Activated CD4-positive, alpha-beta memory T cell treated with anti-CD3 and anti-CD28 coated beads, Interleukin-2, amount 10 ng/mL, durations not matched to agents 7 days and 5 days (primary cell): ENCODE measurements around the gene TIMP2. TPM values are rescaled to one million over a fixed set of nuclear protein-coding genes. Genes with fewer than 3 reads are reported as not detected.
A peak's percentile ranks its signal among the peaks of the same experiment; 100 is the strongest.
"Not testable (repeated sequence)": the region's sequence is repeated elsewhere in the genome, so short reads cannot be mapped to it uniquely, and the experiment has no call there.

Source experiments
- CTCF ChIA-PET: fragments of 350-600 bp; sonication (Branson Sonifier 250); formaldehyde crosslinking; loops from one replicate; lab custom pipeline; 2021; ENCODE audit warnings: antibody characterized with exemption, inconsistent platforms; lab: Charles Lee
- POLR2A ChIA-PET: fragments of 350-600 bp; sonication (Branson Sonifier 250); formaldehyde crosslinking; loops from one replicate; lab custom pipeline; 2021; ENCODE audit warnings: antibody characterized with exemption; lab: Charles Lee
- DNase-seq: peaks from one replicate; pipeline ENCODE4 v3.0.0-alpha.2; 2020
- H3K27ac Mint-ChIP-seq: one replicate; pipeline ENCODE4 v1.8.0; 2021; ENCODE audit warnings: mild to moderate bottlenecking, mixed read lengths
- H3K27me3 Mint-ChIP-seq: one replicate; pipeline ENCODE4 v1.8.0; 2021; ENCODE audit warnings: mixed read lengths
- H3K36me3 Mint-ChIP-seq: one replicate; pipeline ENCODE4 v1.8.0; 2021; ENCODE audit warnings: low read depth, mixed read lengths
- H3K4me1 Mint-ChIP-seq: one replicate; pipeline ENCODE4 v1.8.0; 2021; ENCODE audit warnings: mixed read lengths
- H3K4me3 Mint-ChIP-seq: one replicate; pipeline ENCODE4 v1.8.0; 2021; ENCODE audit warnings: mild to moderate bottlenecking, mixed read lengths
- H3K9me3 Mint-ChIP-seq: one replicate; pipeline ENCODE4 v1.8.0; 2021; ENCODE audit warnings: mixed read lengths
- total RNA-seq, 2 experiments: library from RNA; stranded (reverse); gene quantifications; one replicate each; pipeline ENCODE4 v1.2.3, GENCODE V29; 2021

The TIMP2 gene
- total RNA-seq, 2 experiments from 2014 or later, result 3.3 TPM

GRCh38 chr17:78896091-78896833 lies 28.9 kb downstream of the TIMP2 start:
- Mint-ChIP-seq H3K9me3 (no peaks in the 10 kb centered on the region), H3K27ac (no peak overlapping the region), H3K27me3 (peaks cover 2% of the 10 kb centered on the region), H3K36me3 (no peaks in the 10 kb centered on the region), H3K4me1 (peaks cover 8% of the 10 kb centered on the region), H3K4me3 (no peak overlapping the region)
- DNase-seq, result no peak
- ChIA-PET CTCF (no interaction called here), POLR2A (no interaction called here)

GRCh38 chr17:78895322-78895721 lies 29.9 kb downstream of the TIMP2 start:
- POLR2A ChIA-PET, result no interaction called here
- H3K4me3 Mint-ChIP-seq, result no peak overlapping the region
- H3K27ac Mint-ChIP-seq, result no peak overlapping the region
- peaks cover 18% of the 10 kb centered on the region for H3K4me1 Mint-ChIP-seq
- no peaks in the 10 kb centered on the region for H3K27me3 Mint-ChIP-seq
- no peak for DNase-seq
- no peaks in the 10 kb centered on the region for H3K9me3 Mint-ChIP-seq
- CTCF ChIA-PET, result no interaction called here
- no peaks in the 10 kb centered on the region for H3K36me3 Mint-ChIP-seq

GRCh38 chr17:78893684-78894083 lies 31.5 kb downstream of the TIMP2 start:
- Mint-ChIP-seq H3K4me1 (peaks cover 33% of the 10 kb centered on the region), H3K4me3 (no peak overlapping the region), H3K36me3 (no peaks in the 10 kb centered on the region), H3K27ac (no peak overlapping the region), H3K27me3 (peaks cover 3% of the 10 kb centered on the region), H3K9me3 (no peaks in the 10 kb centered on the region)
- POLR2A ChIA-PET, result no interaction called here
- CTCF ChIA-PET, result no interaction called here
- no peak for DNase-seq

DNA sequence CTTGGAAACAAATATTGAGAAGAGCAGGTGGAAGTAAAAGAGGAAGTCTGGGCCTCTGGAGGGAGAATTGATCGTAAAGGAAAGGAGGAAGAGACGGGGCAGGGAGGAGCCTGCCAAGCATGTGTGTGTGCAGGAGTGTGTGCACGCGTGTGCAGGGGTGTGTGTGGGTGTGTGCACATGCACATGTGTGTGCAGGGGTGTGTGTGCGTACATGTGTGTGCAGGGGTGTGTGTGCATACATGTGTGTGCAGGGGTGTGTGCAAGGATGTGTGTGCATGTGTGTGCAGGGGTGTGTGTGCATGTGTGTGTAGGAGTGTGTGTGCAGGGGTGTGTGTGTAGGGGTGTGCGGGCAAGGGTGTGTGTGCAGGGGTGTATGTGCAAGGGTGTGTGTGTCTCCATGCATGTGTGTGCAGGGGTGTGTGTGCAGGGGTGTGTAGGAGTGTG lies 32.2 kb downstream of the TIMP2 start:
- H3K27me3 Mint-ChIP-seq, result peaks cover 5% of the 10 kb centered on the region
- DNase-seq, result no peak
- no peak overlapping the region for H3K27ac Mint-ChIP-seq
- peaks cover 35% of the 10 kb centered on the region for H3K4me1 Mint-ChIP-seq
- ChIA-PET POLR2A (no interaction called here), CTCF (no interaction called here)
- H3K9me3 Mint-ChIP-seq, result no peaks in the 10 kb centered on the region
- H3K36me3 Mint-ChIP-seq, result no peaks in the 10 kb centered on the region
- H3K4me3 Mint-ChIP-seq, result no peak overlapping the region

DNA sequence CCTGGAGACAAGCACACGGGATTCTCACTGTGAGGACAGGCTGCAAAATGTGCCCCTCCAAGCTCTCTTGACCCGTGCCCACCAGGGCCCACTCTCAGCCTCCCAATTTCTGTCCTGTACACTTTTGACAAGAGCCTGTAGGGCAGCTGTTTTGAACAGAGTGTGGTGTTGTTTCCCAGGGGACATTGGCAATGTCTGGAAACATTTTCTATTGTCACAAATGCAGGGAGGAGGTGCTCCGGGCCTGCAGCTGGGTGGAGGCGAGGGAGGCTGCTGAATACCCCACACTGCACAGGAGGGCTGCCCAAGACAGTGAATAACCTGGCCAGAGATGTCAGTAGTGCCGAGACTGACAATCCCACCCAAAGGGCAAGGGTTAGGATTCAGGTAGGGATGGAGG lies 32.7 kb downstream of the TIMP2 start:
- peaks cover 8% of the 10 kb centered on the region for H3K27me3 Mint-ChIP-seq
- H3K9me3 Mint-ChIP-seq, result no peaks in the 10 kb centered on the region
- no peak for DNase-seq
- no peak overlapping the region for H3K4me3 Mint-ChIP-seq
- ChIA-PET POLR2A (no interaction called here), CTCF (no interaction called here)
- peaks cover 38% of the 10 kb centered on the region for H3K4me1 Mint-ChIP-seq
- H3K27ac Mint-ChIP-seq, result no peak overlapping the region
- no peaks in the 10 kb centered on the region for H3K36me3 Mint-ChIP-seq

DNA sequence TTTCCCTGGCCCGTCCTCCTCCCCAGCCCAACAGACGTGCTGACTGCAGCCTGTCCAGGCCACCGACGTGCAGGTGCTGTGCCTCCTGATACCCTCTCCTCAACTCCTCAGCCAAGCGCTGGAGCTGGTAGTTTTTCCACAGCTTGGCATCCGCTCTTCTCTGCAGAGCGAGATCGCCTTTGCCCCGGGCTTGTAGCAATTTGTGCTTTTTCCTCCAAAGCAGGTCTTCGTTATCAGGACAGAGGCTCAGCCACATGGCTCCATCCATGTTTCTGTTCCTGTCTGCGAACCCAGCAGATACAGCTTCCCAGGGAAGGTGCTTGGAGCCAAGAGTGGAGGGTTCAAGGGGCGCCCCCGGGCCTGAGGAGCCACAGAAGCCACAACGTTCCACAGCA lies 33.1 kb downstream of the TIMP2 start:
- DNase-seq, result no peak
- Mint-ChIP-seq H3K4me3 (no peak overlapping the region), H3K4me1 (peaks cover 38% of the 10 kb centered on the region), H3K36me3 (no peaks in the 10 kb centered on the region), H3K9me3 (no peaks in the 10 kb centered on the region), H3K27me3 (peaks cover 8% of the 10 kb centered on the region), H3K27ac (no peak overlapping the region)
- ChIA-PET POLR2A (no interaction called here), CTCF (no interaction called here)

- ChIA-PET POLR2A (interaction anchor here (1.1 kb wide), 1 partner anchor 32 kb away, joined by 3 read pairs; no protein-coding TSS in a partner anchor), CTCF (interaction anchor here (1.5 kb wide), 1 partner anchor 26 kb away, joined by 5 read pairs; no protein-coding TSS in a partner anchor)
- Mint-ChIP-seq H3K4me3 (no peak overlapping the region), H3K9me3 (no peaks in the 10 kb centered on the region), H3K27ac (peak overlapping the region; percentile 78), H3K4me1 (peaks cover 40% of the 10 kb centered on the region), H3K36me3 (no peaks in the 10 kb centered on the region), H3K27me3 (peaks cover 8% of the 10 kb centered on the region)
- DNase-seq, result no peak
Observed at GRCh38 chr17:78891406-78892061, 33.7 kb downstream of the TIMP2 start.

- POLR2A ChIA-PET, result interaction anchor here (0.9 to 1.1 kb wide), 2 partner anchors 31 to 33 kb away, joined by 3 read pairs; no protein-coding TSS in a partner anchor
- peaks cover 43% of the 10 kb centered on the region for H3K4me1 Mint-ChIP-seq
- peaks cover 8% of the 10 kb centered on the region for H3K27me3 Mint-ChIP-seq
- CTCF ChIA-PET, result interaction anchor here (1.1 to 1.5 kb wide), 2 partner anchors 25 to 81 kb away, joined by 5 read pairs; no protein-coding TSS in a partner anchor
- H3K9me3 Mint-ChIP-seq, result no peaks in the 10 kb centered on the region
- peak overlapping the region; percentile 34 for H3K4me3 Mint-ChIP-seq
- H3K27ac Mint-ChIP-seq, result peak overlapping the region; percentile 78
- H3K36me3 Mint-ChIP-seq, result no peaks in the 10 kb centered on the region
- peak; percentile 75 for DNase-seq
Observed at GRCh38 chr17:78890498-78890897, 34.7 kb downstream of the TIMP2 start.

- DNase-seq, H3K9me3 Mint-ChIP-seq, H3K27me3 Mint-ChIP-seq, H3K36me3 Mint-ChIP-seq, H3K4me3 Mint-ChIP-seq: not testable (repeated sequence)
- H3K4me1 Mint-ChIP-seq, result peaks cover 43% of the 10 kb centered on the region
- ChIA-PET POLR2A (interaction anchor here (0.9 to 1.1 kb wide), 2 partner anchors 31 to 33 kb away, joined by 3 read pairs; no protein-coding TSS in a partner anchor), CTCF (interaction anchor here (1.1 to 1.5 kb wide), 2 partner anchors 24 to 81 kb away, joined by 5 read pairs; no protein-coding TSS in a partner anchor)
- H3K27ac Mint-ChIP-seq, result peak overlapping the region; percentile 78
Observed at GRCh38 chr17:78890096-78890495, 35.1 kb downstream of the TIMP2 start.

GRCh38 chr17:78889531-78889930 lies 35.7 kb downstream of the TIMP2 start:
- ChIA-PET POLR2A (interaction anchor here (0.7 kb wide), 1 partner anchor 23 kb away, joined by 3 read pairs; no protein-coding TSS in a partner anchor), CTCF (no interaction called here)
- H3K4me1 Mint-ChIP-seq, result peaks cover 43% of the 10 kb centered on the region
- no peaks in the 10 kb centered on the region for H3K36me3 Mint-ChIP-seq
- H3K27me3 Mint-ChIP-seq, result peaks cover 8% of the 10 kb centered on the region
- H3K27ac Mint-ChIP-seq, result peak overlapping the region; percentile 78
- H3K9me3 Mint-ChIP-seq, result no peaks in the 10 kb centered on the region
- peak; percentile 22 for DNase-seq
- no peak overlapping the region for H3K4me3 Mint-ChIP-seq

DNA sequence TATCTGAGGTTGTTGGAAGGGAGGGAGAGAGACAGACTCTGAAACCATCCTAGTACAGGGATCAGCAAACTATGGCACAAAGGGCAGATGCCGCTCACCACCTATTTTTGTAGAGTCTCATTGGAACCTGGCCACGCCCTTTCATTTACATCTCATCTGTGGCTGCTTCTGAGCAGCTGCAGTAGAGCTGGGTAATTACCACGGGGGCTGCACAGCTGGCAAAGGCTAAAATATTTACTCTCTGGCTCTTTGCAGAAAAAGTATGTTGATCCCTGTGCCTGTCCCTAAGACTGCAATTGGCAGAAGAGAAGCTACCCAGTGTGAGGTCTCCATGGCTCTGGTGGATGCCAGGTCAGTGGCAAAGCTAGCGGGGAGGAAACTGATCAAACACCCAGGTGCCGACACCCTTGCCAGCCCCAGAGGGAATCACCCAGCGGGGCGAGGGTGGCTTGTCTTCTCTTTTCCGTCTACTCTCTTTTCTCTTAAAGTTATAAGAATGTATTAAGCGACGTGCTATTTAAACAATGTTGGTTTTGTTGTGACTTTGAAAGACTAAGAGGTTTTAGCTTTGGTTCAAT lies 36.2 kb downstream of the TIMP2 start:
- DNase-seq, result no peak
- no peak overlapping the region for H3K4me3 Mint-ChIP-seq
- H3K36me3 Mint-ChIP-seq, result no peaks in the 10 kb centered on the region
- peaks cover 8% of the 10 kb centered on the region for H3K27me3 Mint-ChIP-seq
- ChIA-PET CTCF (no interaction called here), POLR2A (interaction anchor here (0.7 kb wide), 1 partner anchor 23 kb away, joined by 3 read pairs; no protein-coding TSS in a partner anchor)
- peak overlapping the region; percentile 78 for H3K27ac Mint-ChIP-seq
- H3K9me3 Mint-ChIP-seq, result no peaks in the 10 kb centered on the region
- peaks cover 43% of the 10 kb centered on the region for H3K4me1 Mint-ChIP-seq

DNA sequence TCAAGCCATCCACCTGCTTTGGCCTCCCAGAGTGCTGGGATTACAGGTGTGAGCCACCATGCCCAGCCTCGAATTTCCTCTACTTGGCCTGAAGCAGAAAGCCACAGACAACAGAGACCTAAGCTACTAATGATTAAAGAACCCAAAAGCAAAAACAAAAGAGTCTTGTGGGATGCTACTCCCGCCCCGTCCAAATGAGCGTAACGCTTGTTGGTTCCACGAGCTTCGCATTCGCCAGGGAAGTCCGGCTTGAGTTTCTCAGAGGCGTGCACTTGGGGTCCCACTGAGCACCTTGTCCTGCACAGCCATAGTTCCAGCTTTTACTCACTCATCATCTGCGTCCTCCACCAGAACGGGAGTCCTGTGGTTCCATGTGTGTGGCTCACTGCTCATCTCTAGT lies 38.2 kb downstream of the TIMP2 start:
- peaks cover 10% of the 10 kb centered on the region for H3K27me3 Mint-ChIP-seq
- no peaks in the 10 kb centered on the region for H3K36me3 Mint-ChIP-seq
- H3K4me1 Mint-ChIP-seq, result peaks cover 45% of the 10 kb centered on the region
- ChIA-PET POLR2A (no interaction called here), CTCF (interaction anchor here (0.9 kb wide), 1 partner anchor 21 kb away, joined by 3 read pairs; no protein-coding TSS in a partner anchor)
- no peaks in the 10 kb centered on the region for H3K9me3 Mint-ChIP-seq
- no peak overlapping the region for H3K4me3 Mint-ChIP-seq
- no peak for DNase-seq
- no peak overlapping the region for H3K27ac Mint-ChIP-seq

GRCh38 chr17:78885956-78886355 lies 39.2 kb downstream of the TIMP2 start:
- Mint-ChIP-seq H3K4me3 (no peak overlapping the region), H3K36me3 (no peaks in the 10 kb centered on the region), H3K9me3 (no peaks in the 10 kb centered on the region), H3K4me1 (peaks cover 35% of the 10 kb centered on the region), H3K27me3 (peaks cover 10% of the 10 kb centered on the region), H3K27ac (no peak overlapping the region)
- POLR2A ChIA-PET, result no interaction called here
- CTCF ChIA-PET, result no interaction called here
- DNase-seq, result no peak
